ENCODE measurements around the gene CDH8.

GRCh38 chr16:61606581-61606980 lies 429.7 kb downstream of the CDH8 start:
- TF ChIP-seq CTCF (conservative IDR thresholded peaks at IDR 0.05) (no peak), EZH2 (IDR thresholded peaks at IDR 0.05; ENCODE audit: low read depth) (no peak)
